Measurements from ENCODE around the gene AFF3.

DNA sequence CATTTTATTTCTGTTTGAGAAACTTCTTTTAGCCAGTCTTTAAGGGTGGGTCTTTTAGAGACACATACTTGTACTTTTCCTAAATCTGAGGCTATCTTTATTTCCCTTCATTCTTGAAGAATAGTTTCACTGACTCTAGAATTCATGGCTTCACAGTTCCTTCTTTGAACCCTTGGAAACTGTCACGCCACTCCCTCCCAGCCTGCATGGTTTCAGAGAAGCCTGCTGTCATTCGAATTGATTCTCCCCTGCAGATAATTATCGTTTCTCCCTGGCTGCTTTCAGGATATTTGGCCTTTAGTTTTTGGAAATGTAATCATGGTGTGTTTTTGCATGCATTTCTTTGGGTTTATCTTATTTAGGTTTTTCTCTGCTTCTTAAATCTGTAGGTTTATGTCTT lies 580.6 kb downstream of the AFF3 start:
- TF ChIP-seq, protein P1, sequence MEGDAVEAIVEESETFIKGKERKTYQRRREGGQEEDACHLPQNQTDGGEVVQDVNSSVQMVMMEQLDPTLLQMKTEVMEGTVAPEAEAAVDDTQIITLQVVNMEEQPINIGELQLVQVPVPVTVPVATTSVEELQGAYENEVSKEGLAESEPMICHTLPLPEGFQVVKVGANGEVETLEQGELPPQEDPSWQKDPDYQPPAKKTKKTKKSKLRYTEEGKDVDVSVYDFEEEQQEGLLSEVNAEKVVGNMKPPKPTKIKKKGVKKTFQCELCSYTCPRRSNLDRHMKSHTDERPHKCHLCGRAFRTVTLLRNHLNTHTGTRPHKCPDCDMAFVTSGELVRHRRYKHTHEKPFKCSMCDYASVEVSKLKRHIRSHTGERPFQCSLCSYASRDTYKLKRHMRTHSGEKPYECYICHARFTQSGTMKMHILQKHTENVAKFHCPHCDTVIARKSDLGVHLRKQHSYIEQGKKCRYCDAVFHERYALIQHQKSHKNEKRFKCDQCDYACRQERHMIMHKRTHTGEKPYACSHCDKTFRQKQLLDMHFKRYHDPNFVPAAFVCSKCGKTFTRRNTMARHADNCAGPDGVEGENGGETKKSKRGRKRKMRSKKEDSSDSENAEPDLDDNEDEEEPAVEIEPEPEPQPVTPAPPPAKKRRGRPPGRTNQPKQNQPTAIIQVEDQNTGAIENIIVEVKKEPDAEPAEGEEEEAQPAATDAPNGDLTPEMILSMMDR (IDR thresholded peaks at IDR 0.05; ENCODE audit: low read depth, low read length, poor library complexity, severe bottlenecking) = no peak
- TF ChIP-seq EZH2phosphoT487 (IDR thresholded peaks at IDR 0.05; ENCODE audit: borderline replicate concordance, low read length) = no peak
